Suprapubic skin (tissue), 4 donors: ENCODE data around the gene RGP1. TPM values are rescaled to one million over a fixed set of nuclear protein-coding genes. Genes with fewer than 3 reads are reported as not detected.

Experiments
- DNase-seq, 2 donors: peaks; one replicate each; pipeline ENCODE4 v3.0.0-alpha.2; 2019; ENCODE audit warnings: low spot score in 2 of 2
- H3K27ac ChIP-seq: fragments of 200-600 bp; sonication (generic); one replicate; pipeline ENCODE4 v1.5.1; 2019
- H3K27me3 ChIP-seq: fragments of 200-600 bp; sonication (generic); one replicate; pipeline ENCODE4 v1.5.1; 2019
- H3K36me3 ChIP-seq: fragments of 200-600 bp; sonication (generic); one replicate; pipeline ENCODE4 v1.5.1; 2019
- H3K4me1 ChIP-seq: fragments of 200-600 bp; sonication (generic); one replicate; pipeline ENCODE4 v1.5.1; 2019
- H3K4me3 ChIP-seq: fragments of 200-600 bp; sonication (generic); one replicate; pipeline ENCODE4 v1.5.1; 2019; ENCODE audit warnings: mild to moderate bottlenecking
- H3K9me3 ChIP-seq: fragments of 200-600 bp; sonication (generic); one replicate; pipeline ENCODE4 v1.5.1; 2019
- EP300 ChIP-seq: sonication (generic); formaldehyde crosslinking; IDR thresholded peaks from one replicate; pipeline ENCODE4 v1.6.1; 2017; ENCODE audit warnings: antibody characterized with exemption
- POLR2A ChIP-seq, 2 donors: fragments of 450-650 bp; IDR thresholded peaks; one replicate each; pipeline ENCODE4 v1.6.1; 2017; ENCODE audit warnings: antibody characterized with exemption in 2 of 2, mild to moderate bottlenecking in 2 of 2, moderate library complexity in 2 of 2
- POLR2AphosphoS5 ChIP-seq, 3 donors: sonication (generic); formaldehyde crosslinking; IDR thresholded peaks; one replicate each; pipeline ENCODE4 v1.6.1; 2017; ENCODE audit warnings: antibody characterized with exemption in 3 of 3
- WGBS: methylation state at CpG from one replicate; pipeline ENCODE4 v1.1.5; 2018; 5-methylcytosine and 5-hydroxymethylcytosine counted together
- total RNA-seq, 4 donors: library from RNA; depleted of rRNA; stranded (reverse); fragments of >200 nt; gene quantifications; one replicate each; pipeline ENCODE4 v1.1.0, GENCODE V29; 2016
- TF ChIP-seq, protein P1 (sequence below), 2 donors: fragments of 200-600 bp in 1 of 2; fragments of 450-650 bp in 1 of 2; sonication (generic) in 1 of 2; IDR thresholded peaks; one replicate each; pipeline ENCODE4 v1.5.1; 2016 to 2019; ENCODE audit warnings: antibody characterized with exemption in 2 of 2, mild to moderate bottlenecking in 1 of 2, moderate library complexity in 1 of 2

RGP1 gene
- total RNA-seq, 4 donors from 2014 or later: 20.2 to 34.7 (median 27.7) TPM

DNA sequence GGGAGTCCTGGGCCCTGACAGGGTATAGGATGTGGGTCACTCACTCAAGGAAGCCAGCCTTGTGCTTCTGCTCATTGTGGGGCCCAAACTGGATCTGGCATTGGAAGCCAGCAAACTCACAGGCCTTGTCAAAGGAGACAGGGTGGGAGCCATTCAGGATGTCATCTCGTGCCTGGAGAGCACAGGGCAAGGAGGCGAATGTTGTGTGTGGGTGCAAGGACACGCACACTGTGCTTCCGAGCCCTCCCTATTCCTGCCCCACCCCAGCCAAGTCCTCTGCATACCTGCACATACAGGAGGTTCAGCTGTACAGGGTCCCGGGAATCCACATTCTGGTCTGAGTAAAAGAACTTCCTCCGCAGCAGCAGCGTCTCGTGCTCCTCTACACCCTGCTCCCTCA is 25.2 kb upstream of the RGP1 start:
- Histone ChIP-seq H3K9me3 (no peaks in the 10 kb centered on the region), H3K4me3 (no peak overlapping the region), H3K36me3 (peaks cover 73% of the 10 kb centered on the region), H3K27me3 (no peaks in the 10 kb centered on the region), H3K4me1 (peaks cover 22% of the 10 kb centered on the region), H3K27ac (no peak overlapping the region)
- WGBS: 86% methylated on average over 8 of the region's 8 CpGs
- no peak for DNase-seq
- no peak for TF ChIP-seq POLR2A (IDR thresholded peaks at IDR 0.05)
- TF ChIP-seq POLR2AphosphoS5 (IDR thresholded peaks at IDR 0.05): no peak
- TF ChIP-seq EP300: no peak
- TF ChIP-seq, protein P1, sequence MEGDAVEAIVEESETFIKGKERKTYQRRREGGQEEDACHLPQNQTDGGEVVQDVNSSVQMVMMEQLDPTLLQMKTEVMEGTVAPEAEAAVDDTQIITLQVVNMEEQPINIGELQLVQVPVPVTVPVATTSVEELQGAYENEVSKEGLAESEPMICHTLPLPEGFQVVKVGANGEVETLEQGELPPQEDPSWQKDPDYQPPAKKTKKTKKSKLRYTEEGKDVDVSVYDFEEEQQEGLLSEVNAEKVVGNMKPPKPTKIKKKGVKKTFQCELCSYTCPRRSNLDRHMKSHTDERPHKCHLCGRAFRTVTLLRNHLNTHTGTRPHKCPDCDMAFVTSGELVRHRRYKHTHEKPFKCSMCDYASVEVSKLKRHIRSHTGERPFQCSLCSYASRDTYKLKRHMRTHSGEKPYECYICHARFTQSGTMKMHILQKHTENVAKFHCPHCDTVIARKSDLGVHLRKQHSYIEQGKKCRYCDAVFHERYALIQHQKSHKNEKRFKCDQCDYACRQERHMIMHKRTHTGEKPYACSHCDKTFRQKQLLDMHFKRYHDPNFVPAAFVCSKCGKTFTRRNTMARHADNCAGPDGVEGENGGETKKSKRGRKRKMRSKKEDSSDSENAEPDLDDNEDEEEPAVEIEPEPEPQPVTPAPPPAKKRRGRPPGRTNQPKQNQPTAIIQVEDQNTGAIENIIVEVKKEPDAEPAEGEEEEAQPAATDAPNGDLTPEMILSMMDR (IDR thresholded peaks at IDR 0.05): no peak

DNA sequence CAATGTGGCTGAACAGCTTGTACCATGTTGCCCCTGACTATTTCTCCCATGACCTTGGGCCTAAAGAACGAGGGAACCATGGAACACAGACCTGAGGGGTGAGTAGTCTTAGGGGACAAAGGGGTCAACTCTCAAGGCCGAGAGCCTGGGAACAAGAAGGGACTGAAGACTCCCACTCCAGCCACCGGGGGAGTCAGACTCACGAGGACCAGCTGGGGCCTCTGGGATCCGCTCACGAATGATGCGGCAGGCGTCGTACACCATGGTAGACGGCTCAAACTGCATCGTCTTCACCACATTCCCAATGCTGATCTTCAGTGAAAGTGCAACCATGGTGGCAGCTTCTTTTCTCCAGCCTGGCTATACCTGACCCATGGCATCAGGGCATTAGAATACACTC is 23.7 kb upstream of the RGP1 start:
- no peaks in the 10 kb centered on the region for H3K27me3 ChIP-seq
- 92% methylated on average over 11 of the region's 11 CpGs for WGBS
- no peak overlapping the region for H3K4me3 ChIP-seq
- H3K9me3 ChIP-seq: no peaks in the 10 kb centered on the region
- H3K27ac ChIP-seq: no peak overlapping the region
- TF ChIP-seq, protein P1 (IDR thresholded peaks at IDR 0.05): no peak
- TF ChIP-seq POLR2AphosphoS5 (IDR thresholded peaks at IDR 0.05): no peak
- no peak for TF ChIP-seq EP300
- TF ChIP-seq POLR2A (IDR thresholded peaks at IDR 0.05): no peak
- H3K4me1 ChIP-seq: peaks cover 37% of the 10 kb centered on the region
- no peak for DNase-seq
- H3K36me3 ChIP-seq: peaks cover 59% of the 10 kb centered on the region

DNA sequence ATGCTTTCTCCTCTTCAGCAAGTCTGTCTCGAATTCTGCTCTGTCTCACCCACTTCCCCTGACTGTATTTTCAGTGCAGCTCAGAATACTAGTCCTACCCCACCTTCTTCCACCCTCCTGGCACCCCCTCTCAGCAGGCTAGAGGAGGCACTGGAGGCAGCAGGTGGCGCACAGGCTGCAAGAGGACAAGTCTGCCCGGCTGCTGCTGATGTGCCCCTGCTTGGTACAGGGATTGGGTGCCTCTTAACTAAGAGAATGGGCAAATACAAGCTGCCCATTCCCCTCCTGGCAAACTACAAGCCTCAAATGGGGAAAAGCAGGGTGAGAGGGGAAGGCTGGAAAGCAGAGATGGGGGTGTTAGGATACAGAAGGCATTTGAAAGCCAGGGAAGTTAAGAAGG is 22.2 kb upstream of the RGP1 start:
- Histone ChIP-seq H3K4me1 (peaks cover 49% of the 10 kb centered on the region), H3K27ac (peak overlapping the region; percentile 61), H3K36me3 (peaks cover 43% of the 10 kb centered on the region), H3K9me3 (no peaks in the 10 kb centered on the region), H3K27me3 (no peaks in the 10 kb centered on the region), H3K4me3 (peak overlapping the region; percentile 65)
- TF ChIP-seq, protein P1 (IDR thresholded peaks at IDR 0.05): no peak
- TF ChIP-seq EP300 (no peak), POLR2AphosphoS5 (IDR thresholded peaks at IDR 0.05) (no peak), POLR2A (IDR thresholded peaks at IDR 0.05) (no peak)
- 61% methylated on average over 3 of the region's 3 CpGs for WGBS
- no peak for DNase-seq

DNA sequence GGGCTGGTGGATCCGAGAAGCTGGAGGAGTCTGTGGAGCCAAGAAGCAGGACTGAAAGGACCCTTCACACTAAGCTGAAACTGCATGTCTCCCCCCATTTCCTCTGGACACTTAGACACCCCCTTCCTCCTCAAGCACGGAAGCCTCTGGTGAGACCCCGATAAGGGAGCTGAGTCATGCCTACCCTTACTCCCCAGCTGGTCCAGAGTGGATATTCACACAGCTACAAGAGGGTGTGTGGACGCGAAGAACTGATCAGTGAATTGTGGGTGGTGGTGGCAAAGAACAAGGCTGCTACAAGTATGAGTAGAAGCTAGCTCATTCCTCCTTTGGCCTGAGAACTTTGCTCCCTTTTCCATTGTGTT is 21.4 kb upstream of the RGP1 start:
- peak overlapping the region; percentile 65 for H3K4me3 ChIP-seq

DNA sequence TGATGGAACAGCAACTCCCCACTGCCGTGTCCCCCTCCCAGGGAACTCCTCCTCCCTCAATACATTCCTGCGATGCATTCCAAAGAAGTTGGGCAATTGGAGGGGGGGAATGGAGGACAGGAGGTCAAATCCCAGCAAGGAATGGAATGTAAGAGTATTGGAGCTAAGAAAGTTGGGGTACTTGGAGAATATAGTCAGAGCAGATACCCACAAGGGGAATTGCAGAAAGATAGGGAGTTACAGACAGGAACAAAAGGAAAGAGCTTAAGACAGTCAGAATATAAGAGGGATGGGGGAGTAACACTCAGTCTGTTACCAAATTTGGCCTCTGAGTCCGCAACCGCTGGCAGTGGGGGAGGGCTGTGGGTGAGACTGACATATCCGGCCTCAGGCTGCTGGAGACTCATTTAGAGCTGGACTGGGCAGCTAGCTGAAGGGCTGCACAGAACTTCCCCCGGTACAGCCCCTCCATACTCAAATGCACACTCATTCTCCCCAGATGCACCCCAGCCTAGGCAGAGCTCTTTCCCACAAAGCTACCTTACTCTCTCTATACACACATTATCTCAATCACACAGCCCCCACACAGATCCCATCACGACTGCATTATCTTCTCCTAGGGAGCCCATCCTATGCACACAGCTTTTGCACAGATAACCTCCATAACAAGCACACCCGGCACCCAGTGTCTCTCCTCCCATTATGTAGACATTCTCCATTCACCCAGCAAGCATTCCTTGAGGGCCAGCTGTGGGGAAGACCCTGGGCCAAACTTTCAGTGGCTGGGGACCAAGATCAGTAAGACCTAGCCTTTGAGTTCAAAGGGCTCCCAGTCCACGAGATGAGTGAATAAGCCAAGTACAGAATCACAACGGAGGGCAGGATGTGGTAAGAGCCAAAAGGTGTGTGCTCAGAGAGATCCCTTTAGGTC is 20.8 kb upstream of the RGP1 start:
- 16% methylated on average over 10 of the region's 10 CpGs for WGBS
- Histone ChIP-seq H3K36me3 (peaks cover 29% of the 10 kb centered on the region), H3K27me3 (no peaks in the 10 kb centered on the region), H3K9me3 (no peaks in the 10 kb centered on the region), H3K27ac (peak overlapping the region; percentile 61), H3K4me3 (peak overlapping the region; percentile 65), H3K4me1 (peaks cover 56% of the 10 kb centered on the region)
- TF ChIP-seq EP300 (no peak), POLR2AphosphoS5 (IDR thresholded peaks at IDR 0.05) (peak in 1 of 3 donors; percentile 64)
- no peak for DNase-seq

More for the DNA sequence above, 21.4 kb upstream of the RGP1 start:
- Histone ChIP-seq H3K27me3 (no peaks in the 10 kb centered on the region), H3K9me3 (no peaks in the 10 kb centered on the region), H3K4me1 (peaks cover 50% of the 10 kb centered on the region), H3K36me3 (peaks cover 36% of the 10 kb centered on the region), H3K27ac (peak overlapping the region; percentile 61)
- WGBS: 71% methylated on average over 5 of the region's 5 CpGs
- TF ChIP-seq POLR2A (IDR thresholded peaks at IDR 0.05) (no peak), POLR2AphosphoS5 (IDR thresholded peaks at IDR 0.05) (no peak), EP300 (no peak)
- TF ChIP-seq, protein P1 (IDR thresholded peaks at IDR 0.05): no peak
- DNase-seq: no peak
